K562 (cell line): ENCODE measurements around the gene MLIP. TPM values are rescaled to one million over a fixed set of nuclear protein-coding genes. Genes with fewer than 3 reads are reported as not detected.
A peak's percentile ranks its signal among the peaks of the same experiment; 100 is the strongest.

Source experiments
- BMI1 ChIP-seq: fragments of 150-350 bp; IDR thresholded peaks from 2 replicates; pipeline ENCODE4 v1.6.1; 2014; ENCODE audit warnings: low read length
- DNMT1 ChIP-seq: fragments of 450-650 bp; IDR thresholded peaks from 2 replicates; pipeline ENCODE4 v1.6.1; 2016; ENCODE audit warnings: antibody characterized with exemption, mild to moderate bottlenecking
- ESRRA ChIP-seq: fragments of 450-650 bp; IDR thresholded peaks from 2 replicates; pipeline ENCODE4 v1.6.1; 2014; ENCODE audit warnings: low read depth, mild to moderate bottlenecking, moderate library complexity, borderline replicate concordance
- KLF16 ChIP-seq: IDR thresholded peaks from 2 replicates; pipeline ENCODE4 v1.6.1; 2016; ENCODE audit warnings: antibody characterized with exemption
- MAFF ChIP-seq: IDR thresholded peaks from 2 replicates; pipeline ENCODE4 v1.6.1; 2012; ENCODE audit warnings: low read length, improper control_type of control experiment
- MAFG ChIP-seq: fragments of 450-650 bp; conservative IDR thresholded peaks from 2 replicates; pipeline ENCODE4 v1.6.1; 2016; ENCODE audit warnings: missing genetic modification characterization, missing compliant biosample characterization
- MNT ChIP-seq, 2 experiments: fragments of 450-650 bp; conservative IDR thresholded peaks; 2 replicates each; pipeline ENCODE4 v1.6.1; 2017; ENCODE audit warnings: mild to moderate bottlenecking in 2 of 2, moderate library complexity in 2 of 2
- PYGO2 ChIP-seq: fragments of 450-650 bp; IDR thresholded peaks from 2 replicates; pipeline ENCODE4 v1.6.1; 2016; ENCODE audit warnings: mild to moderate bottlenecking, missing genetic modification characterization, moderate library complexity, missing compliant biosample characterization
- SMAD4 ChIP-seq: fragments of 250-450 bp; sonication (Bioruptor Pico); conservative IDR thresholded peaks from 2 replicates; pipeline ENCODE4 v1.8.0; 2021; ENCODE audit warnings: inconsistent platforms, mild to moderate bottlenecking, moderate library complexity
- SNRNP70 ChIP-seq: fragments of 200-400 bp; formaldehyde crosslinking; optimal IDR thresholded peaks from 2 replicates; pipeline ENCODE3; 2017; ENCODE audit warnings: low read depth, low read length
- USF2 ChIP-seq: sonication (generic); formaldehyde crosslinking; IDR thresholded peaks from 2 replicates; pipeline ENCODE4 v1.5.0; 2020; ENCODE audit warnings: missing genetic modification reagents
- ZMIZ1 ChIP-seq, 2 experiments: fragments of 150-350 bp in 1 of 2; IDR thresholded peaks; 2 replicates each; pipeline ENCODE4 v1.6.1; 2012 to 2016; ENCODE audit warnings: low read depth in 2 of 2, low read length in 2 of 2, mild to moderate bottlenecking in 1 of 2, moderate library complexity in 1 of 2
- ZNF212 ChIP-seq: fragments of 450-650 bp; formaldehyde crosslinking; IDR thresholded peaks from 2 replicates; pipeline ENCODE4 v1.4.0; 2020; ENCODE audit warnings: mild to moderate bottlenecking
- ZNF740 ChIP-seq, 3 experiments: fragments of 200-800 bp in 1 of 3; sonication (Bioruptor generic) in 1 of 3; sonication (generic) in 1 of 3; formaldehyde crosslinking in 1 of 3; IDR thresholded peaks; 2 replicates each; pipeline versions ENCODE4 v1.6.1 to v1.8.0; 2016 to 2022; ENCODE audit warnings: mild to moderate bottlenecking in 2 of 3, missing compliant biosample characterization in 2 of 3, missing genetic modification characterization in 2 of 3, missing genetic modification reagents in 1 of 3
- polyA plus RNA-seq, 8 experiments: library from polyadenylated mRNA; depleted of rRNA in 4 of 8; stranded (reverse) in 5 of 8; unstranded in 3 of 8; fragments of >200 nt; fragmentation: Nextera tagmentation in 2 of 8; fragmentation: Illumina TruSeq in 1 of 8; extraction: Ambion mirVana in 2 of 8; extraction: Trizol in 1 of 8; gene quantifications; 2 replicates each; pipeline versions ENCODE4 v1.2.1 to v1.2.3, GENCODE V29; 2011 to 2014; ENCODE audit warnings: inconsistent platforms in 1 of 8, missing spikeins in 1 of 8
- total RNA-seq, 7 experiments: library from RNA; depleted of rRNA in 6 of 7; stranded (reverse); fragments of >200 nt in 6 of 7; fragmentation: Illumina TruSeq in 2 of 7; extraction: Trizol in 2 of 7; gene quantifications; 2 replicates each; pipeline versions ENCODE4 v1.2.1 to v1.2.3, GENCODE V29; 2011 to 2021; ENCODE audit warnings: low replicate concordance in 1 of 7

MLIP gene
- total and polyA plus RNA-seq, 9 of the 15 experiments (the other 6 are each of a cell fraction or from before 2014, with no cell fraction given): not detected

- TF ChIP-seq BMI1 (no peak), DNMT1 (no peak), MNT (conservative IDR thresholded peaks at IDR 0.05) (no peak), ESRRA (no peak), ZMIZ1 (IDR thresholded peaks at IDR 0.05; ENCODE audit: low read depth in 2 of 2, low read length in 2 of 2) (no peak), MAFG (peak; percentile 83), PYGO2 (tag) (no peak), ZNF740 (CRISPR knock-in tag; IDR thresholded peaks at IDR 0.05) (no peak), ZNF740 (tag; IDR thresholded peaks at IDR 0.05) (no peak), SNRNP70 (no peak), SMAD4 (no peak), KLF16 (no peak), USF2 (no peak), ZNF212 (CRISPR knock-in tag) (no peak), MAFF (peak; percentile 87)
Measured at GRCh38 chr6:54103497-54103896, 7.7 kb upstream of the MLIP start (continued).
